ENCODE results near the gene BPGM.

BPGM gene

GRCh38 chr7:134723892-134724291, 77.2 kb downstream of the BPGM start:
- DNase-seq: no peak

- DNase-seq: no peak
These were observed 78.0 kb downstream of the BPGM start for GRCh38 chr7:134724606-134725005.

- no peak for DNase-seq
These were observed 79.9 kb downstream of the BPGM start for GRCh38 chr7:134726581-134726980.

- no peak for DNase-seq
These were observed 81.1 kb downstream of the BPGM start for GRCh38 chr7:134727711-134728110.
